DMS114 treated with DMSO at 0.1 percent for 48 hours (cell line): ENCODE measurements around the gene STX1B.
"Not testable (repeated sequence)": the region's sequence is repeated elsewhere in the genome, so short reads cannot be mapped to it uniquely, and the experiment has no call there.

Experiments
- DNase-seq: peaks from one replicate; lab custom pipeline; 2025; ENCODE audit not compliant: unreplicated experiment; lab: John Stamatoyannopoulos, UW

STX1B gene

DNA sequence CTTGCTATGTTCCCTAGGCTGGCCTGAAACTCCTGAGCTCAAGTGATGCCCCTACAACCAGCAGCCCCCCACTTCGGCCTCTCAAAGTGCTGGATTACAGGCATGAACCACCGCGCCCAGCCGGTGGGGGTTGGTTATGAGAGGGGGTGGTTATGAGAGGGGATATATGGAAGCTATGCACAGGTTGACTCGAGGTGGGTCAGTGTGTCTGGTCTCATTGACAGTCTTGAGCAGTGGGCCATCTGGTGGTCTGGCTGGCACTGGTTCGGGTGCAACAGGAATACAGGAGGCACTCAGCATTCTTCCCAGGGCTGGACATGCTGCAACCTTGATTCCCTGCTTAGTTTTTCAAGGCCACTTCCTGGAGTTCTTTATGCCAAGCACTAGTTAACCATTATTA lies 5.6 kb upstream of the STX1B start:
- DNase-seq: no peak

DNA sequence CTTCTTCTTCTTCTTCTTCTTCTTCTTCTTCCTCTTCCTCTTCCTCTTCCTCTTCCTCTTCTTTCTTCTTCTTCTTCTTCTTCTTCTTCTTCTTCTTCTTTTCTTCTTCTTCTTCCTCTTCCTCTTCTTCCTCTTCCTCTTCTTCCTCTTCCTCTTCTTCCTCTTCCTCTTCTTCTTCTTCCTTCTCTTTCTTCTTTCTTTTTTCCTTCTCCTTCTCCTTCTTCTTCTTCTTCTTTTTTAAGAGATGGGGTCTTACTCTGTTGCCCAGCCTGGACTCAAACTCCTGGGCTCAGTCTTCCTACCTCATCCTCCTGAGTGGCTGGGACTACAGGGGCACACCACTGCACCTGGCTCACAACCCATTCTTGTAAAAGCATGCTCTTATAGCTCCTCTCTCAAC lies 2.9 kb upstream of the STX1B start:
- not testable (repeated sequence) for DNase-seq

DNA sequence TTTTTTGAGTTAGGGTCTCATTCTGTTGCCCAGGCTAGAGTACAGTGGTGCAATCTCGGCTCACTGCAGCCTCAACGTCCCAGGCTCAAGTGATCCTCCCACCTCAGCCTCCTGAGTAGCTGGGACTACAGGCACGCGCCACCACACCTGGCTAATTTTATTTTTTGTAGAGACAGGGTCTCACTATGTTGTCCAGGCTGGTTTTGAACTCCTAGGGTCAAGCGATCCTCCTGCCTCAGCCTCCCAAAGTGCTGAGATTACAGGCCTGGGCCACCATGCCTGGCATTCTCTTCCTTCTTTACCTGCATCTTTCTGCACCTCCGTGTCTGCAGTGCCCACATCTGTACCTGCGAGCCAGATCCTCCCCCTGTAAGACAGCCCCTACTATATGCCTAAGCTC lies 1.4 kb upstream of the STX1B start:
- not testable (repeated sequence) for DNase-seq

DNA sequence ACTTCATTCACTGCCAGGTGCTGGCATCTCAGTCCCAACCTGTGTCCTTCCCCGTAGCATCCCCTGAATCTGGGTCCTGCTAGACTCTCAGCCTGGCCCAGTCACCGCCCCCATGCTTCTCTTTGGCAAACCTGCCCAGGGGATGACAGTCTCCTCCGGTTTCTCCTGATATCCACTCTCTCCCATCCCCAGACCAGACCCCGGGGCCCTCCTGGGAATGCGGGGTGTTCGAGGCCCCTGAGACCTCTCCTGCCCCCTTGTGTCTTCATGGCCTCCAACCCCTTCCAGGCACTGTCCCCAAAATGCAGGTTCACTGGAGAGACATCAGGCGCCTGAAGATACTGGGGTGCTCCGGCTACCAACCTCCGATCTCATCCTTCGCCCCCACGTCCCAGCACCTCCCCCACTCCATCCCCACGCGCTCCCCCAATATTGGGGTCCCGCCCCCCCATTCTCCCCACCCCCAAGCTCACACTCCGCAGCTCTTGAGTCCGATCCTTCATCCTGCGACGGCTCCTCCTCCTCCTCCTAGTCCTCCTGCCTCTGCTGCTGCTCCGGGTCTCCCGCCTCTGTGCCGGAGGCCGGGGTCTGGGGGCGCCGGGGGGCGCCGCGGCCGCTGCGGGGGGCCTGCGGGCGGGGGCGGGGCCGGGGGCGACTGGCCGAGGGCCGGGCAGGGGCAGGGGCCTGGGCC lies 399 bp downstream of the STX1B start:
- DNase-seq: no peak

DNA sequence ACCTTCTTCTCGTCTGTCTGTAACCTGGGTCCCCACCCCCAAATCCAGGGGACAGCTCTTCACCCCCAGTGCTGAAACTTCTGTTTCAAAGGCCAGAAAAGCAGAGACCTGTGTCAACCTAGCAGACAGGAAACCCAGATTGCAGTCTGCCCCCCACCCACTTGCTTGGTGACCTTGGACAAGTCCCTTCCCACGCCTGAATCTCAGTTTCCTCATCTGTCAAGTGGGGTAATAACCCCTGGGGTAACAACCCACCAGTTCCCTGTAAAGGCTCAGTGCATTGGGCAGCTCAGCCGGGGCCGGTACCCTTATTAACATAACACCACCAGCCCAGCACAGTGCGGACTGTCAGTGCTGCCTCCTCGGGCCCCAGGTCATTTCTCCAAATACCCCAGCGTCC lies 1.3 kb downstream of the STX1B start:
- no peak for DNase-seq

DNA sequence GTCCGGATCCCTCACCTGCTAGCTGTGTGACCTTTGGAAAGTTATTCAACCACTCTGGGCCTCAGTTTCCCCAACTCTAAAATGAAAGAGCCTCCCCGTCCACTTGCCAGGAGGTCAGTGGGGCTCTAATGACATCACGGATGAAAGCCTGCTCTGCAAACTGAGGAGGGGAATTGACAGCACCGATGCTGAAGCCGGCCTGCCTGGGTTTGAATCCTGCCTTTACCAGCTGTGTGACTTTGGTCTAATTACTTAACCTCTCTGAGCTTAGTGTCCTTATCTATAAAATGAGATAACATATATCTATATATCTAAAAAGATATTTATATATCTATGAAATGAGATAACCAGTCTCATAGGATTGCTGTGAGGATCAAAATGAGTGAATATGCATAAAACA lies 1.9 kb downstream of the STX1B start:
- no peak for DNase-seq

DNA sequence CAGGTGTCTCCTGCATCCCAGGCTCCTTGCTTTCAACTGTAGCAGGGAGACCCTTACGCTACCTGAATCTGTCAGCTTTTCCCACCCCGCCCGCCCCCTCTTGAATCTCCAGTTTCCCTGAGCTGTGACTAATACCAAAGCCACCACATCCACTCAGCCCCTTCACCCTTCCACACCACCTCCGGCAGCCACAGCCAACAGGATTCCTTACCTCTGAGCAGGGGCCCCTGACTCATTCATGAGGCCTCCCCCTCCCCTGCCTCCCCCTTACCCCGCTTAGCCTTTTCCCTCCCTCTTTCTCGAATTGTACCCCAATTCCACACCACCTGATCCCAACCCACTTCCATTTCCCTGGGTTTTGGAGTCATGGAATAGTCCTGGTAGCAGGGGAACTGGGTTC lies 2.3 kb downstream of the STX1B start:
- DNase-seq: no peak

DNA sequence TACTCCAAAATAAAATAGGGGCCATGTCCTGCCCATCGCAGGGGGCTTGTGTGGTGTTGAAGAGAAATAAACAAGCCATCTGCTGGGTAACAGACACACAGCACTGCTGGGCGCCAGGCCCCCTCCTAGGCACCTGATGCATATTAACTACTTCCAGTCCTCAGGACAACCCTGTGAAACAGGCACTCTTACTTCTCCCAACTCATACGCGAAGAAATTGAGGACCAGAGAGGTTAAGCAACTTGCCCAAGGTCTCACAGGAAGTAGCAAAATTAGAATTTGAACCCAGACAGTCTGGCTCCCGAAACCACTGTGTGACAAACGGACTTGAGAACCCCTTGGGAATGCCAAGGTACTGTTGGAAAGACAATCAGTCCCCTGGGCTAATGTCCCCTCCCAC lies 2.8 kb downstream of the STX1B start:
- no peak for DNase-seq

DNA sequence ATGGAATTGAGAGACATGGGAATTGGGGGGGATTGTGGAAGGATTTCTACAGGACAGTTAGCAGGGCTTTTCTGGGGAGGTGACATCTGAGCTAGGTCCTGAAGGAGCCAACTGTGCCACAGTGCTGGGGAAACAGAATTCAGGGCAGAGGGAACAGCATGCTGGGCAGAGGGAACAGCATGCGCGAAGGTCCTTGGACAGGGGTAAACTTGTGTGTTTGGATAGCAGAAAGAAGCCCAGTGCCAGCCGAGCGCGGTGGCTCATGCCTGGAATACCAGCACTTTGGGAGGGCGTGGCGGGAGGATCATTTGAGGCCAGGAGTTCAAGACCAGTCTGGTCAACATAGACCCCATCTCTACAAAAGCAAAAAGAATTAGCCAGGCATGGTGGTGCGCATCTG lies 3.8 kb downstream of the STX1B start:
- DNase-seq: no peak

DNA sequence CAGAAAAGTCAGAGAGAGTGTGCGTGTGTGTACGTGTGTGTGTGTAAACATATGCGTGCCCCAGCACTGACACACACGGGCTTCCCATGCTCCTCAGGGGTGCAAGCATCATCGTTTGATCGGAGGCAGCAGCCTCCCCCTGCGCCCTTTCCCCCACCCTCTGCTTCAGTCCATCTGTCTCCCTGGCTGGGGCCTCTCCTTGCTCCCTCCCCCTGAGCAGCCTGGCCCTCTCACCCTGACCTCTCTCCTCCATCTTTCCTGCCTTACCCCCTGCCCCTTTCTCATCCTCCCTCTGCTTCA lies 4.4 kb downstream of the STX1B start:
- no peak for DNase-seq

DNA sequence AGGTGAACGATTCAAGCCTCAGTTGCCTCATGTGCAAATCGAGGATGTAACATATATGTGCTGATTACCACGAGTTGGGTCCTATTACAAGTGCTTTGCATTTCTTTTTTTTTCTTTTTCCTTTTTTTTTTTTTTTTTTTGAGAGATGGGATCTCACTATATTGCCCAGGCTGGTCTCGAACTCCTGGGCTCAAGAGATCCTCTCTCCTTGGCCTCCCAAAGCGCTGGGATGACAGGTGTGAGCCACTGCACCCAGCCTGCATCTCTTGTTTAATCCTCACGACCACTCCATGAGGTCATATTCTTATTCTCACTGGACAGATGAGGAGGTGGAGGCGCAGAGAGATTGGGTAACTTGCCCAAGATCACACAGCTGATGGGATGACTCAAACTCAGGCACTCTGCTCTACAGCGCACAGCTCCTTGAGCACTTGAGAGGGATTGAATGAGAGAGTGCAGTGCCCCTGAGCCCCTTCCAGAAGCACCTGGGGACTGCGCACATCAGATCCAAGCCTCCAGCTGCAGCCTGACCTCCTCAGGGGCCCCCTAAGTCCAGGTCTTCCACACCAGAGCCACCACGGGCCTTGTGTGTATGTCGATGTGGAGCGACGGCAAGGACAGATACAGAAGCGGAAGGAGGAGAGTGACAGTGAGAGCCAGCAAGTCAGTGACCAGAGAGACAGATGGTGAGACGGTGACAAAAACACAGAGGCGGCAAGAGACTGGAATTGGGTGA lies 4.9 kb downstream of the STX1B start:
- no peak for DNase-seq

DNA sequence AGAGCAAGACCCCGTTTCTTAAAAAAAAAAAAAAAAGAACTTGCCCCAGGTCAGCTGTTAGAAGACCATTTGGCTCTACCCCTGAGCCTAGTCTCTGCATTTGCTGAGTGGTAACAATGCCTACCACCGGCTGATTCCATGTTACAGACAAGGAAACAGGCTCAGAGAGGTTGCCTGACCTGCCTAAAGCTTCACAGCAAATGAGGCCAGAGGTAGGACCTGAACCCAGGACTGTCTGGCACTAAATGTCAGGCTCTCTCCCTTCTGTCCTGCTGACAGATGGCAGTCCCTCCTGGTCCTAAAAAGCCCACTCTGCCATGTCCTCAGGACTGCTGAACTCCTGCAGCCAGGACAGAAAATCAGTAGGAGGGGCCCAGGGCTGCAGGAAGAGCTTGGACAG lies 5.8 kb downstream of the STX1B start:
- no peak for DNase-seq

DNA sequence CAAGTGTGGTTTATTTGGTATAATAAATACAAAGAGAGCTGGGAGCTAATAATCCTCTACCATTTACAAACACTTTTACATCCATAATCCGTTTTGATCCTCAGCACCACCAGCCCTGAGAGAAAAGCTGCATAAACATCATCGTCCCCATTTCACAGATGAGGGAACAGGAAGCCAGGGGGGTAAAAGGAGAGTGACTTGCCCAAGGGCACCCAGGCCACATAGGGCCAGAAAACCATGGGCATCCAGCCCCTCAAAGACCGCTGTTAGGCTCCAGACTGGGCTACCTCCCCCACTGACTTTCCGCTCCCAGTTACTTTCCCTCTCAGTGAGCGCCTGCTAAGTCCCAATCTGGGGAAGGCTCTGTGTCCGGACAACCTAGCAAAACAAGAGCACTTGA lies 6.7 kb downstream of the STX1B start:
- DNase-seq: no peak

DNA sequence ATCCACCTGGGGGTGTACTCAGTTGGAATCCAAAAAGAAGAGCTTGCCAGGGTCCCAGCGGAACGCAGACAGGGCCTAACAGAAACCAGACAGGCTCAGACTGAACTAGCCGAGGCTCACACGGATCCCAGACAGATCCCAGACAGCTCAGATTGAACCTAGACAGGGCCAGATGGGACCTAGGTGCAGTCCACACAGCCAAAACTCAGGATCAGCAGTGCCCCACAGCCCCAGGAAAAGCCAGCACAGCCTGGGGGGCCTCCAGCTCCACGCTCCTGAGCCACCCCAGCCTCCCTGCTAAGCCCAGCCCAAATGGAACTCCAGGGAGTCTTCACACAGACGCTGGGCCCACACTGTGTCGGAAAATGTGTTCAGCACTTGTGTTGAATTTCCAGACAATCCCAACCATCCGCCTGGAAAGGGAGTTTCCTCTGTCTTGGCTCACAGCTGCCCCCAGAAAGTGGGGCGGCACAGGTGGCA lies 7.5 kb downstream of the STX1B start:
- no peak for DNase-seq

DNA sequence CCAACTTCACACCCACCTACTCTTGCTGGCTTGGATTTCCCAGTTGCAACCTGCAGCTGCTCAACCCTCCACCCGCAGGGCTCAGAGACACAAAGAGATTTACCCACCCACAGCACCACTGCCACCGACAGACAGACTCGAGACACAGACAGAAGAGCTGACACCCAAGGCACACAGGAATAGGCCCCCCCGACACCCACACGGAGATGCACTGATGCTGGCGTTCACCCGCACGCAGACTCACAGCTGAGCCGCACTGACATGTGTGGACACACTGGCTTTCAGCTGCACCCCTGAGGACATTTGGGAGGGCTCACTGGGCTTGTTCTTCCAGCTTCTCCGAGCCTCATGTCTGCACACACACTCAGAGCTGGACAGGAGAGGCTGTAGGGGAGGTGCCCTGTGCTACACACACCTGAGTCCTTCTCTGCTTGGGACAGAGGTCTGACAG lies 8.2 kb downstream of the STX1B start:
- DNase-seq: no peak

DNA sequence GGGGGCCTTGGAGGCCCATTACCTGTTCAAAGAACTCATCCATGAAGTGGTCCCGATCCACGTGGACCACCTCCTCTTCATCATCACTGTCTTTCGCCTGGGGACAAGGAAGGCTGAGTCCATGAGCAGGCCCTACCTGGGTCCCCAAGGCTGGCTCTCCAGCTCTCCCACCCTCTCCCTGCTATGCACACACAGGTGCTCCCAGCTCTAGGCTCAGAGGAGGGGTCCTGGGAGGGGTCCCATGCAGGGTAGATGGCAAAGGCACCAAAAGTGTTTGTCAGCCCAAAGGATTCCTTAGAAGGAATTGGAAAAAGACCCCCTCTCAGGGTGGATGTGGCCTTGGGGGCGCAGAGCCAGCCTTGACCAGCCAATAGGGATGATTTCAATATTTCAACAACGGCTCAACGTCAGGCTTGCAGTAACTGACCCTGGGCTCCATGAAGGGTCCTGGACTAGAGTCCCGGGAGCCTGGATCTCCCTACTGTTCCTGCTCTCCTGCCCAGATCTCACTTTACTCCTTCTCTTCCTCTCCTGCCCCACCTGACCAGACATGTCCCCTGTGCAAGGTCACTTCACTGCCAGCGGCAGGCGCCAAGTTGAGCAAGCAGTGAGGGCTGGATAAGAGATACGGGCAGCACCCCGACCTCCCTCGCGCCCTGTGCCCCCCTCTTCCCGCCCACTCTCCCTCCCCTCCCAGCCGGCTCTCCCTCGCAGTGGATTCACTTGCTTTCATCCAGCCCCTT lies 8.8 kb downstream of the STX1B start:
- no peak for DNase-seq

DNA sequence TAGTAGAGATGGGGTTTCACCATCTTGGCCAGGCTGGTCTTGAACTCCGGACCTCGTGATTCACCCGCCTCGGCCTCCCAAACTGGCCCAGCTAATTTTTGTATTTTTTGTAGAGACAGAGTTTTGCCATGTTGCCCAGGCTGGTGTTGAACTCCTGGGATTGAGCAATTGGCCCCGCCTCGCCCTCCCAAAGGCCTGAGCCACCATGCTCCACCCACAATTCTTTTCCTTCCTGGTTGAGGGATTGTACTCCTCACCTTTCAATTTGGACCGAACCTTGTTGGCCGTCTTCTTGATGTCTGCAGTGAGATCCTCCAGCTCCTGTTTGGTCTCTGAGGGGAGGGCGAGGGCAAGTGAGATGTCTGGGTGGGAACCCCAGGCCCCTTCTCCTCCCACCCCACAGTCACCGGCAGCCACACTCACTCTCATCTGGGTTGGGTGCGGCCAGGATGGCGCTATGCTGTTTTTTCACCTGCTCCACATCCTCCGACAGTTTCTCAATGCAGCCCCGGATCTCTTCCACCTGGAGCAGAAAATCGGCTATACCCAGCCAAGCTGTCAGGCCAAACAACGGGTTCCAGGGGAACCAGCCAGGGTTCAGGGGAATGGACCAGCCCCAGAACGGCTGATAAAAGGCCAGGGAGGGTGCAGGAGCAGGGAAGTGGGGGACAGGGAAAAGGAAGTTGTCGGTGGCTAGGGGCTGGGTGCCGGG lies 9.6 kb downstream of the STX1B start:
- DNase-seq: no peak

DNA sequence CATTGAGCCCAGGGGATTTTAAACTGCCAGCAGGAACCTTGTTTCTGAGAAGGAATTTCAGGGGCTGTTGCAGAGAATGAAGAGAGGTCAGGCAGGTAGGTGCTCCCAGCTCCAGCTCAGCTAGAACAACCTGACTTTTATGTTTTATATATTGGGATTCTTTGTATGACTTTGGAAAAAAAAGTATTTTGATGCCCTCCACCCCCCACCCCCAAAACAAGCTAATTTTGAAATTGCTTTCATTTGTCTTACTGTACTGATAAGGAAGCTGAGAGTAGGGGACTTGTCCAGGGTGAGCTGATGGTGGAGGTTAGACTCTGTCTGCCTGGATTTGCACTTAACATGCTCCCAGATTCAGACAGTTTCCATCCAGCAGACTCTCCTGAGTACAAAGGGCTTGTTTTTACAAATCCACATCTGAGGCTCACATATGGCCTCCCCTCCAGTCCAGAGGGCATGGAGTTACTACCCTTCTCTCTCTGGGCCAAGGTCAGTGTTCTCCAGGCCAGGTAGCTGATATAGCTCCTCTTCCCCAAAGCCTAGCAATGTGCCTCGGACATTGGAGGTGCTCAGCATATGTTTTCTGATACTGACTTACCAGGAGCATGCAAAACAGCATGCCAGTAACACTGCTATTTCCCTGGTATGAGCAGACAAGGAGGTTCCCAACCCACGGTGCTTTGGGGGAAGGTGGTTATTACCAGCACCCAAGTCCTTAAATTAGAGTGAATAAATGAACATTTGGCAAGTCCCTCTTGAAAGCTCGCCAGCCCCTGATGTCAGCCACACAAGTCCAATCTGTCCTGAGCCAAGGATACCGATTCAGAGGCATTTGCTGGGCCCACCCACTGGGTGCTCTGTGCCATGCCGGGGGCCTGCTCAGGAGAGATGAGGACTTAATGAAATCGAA lies 11.3 kb downstream of the STX1B start:
- no peak for DNase-seq

DNA sequence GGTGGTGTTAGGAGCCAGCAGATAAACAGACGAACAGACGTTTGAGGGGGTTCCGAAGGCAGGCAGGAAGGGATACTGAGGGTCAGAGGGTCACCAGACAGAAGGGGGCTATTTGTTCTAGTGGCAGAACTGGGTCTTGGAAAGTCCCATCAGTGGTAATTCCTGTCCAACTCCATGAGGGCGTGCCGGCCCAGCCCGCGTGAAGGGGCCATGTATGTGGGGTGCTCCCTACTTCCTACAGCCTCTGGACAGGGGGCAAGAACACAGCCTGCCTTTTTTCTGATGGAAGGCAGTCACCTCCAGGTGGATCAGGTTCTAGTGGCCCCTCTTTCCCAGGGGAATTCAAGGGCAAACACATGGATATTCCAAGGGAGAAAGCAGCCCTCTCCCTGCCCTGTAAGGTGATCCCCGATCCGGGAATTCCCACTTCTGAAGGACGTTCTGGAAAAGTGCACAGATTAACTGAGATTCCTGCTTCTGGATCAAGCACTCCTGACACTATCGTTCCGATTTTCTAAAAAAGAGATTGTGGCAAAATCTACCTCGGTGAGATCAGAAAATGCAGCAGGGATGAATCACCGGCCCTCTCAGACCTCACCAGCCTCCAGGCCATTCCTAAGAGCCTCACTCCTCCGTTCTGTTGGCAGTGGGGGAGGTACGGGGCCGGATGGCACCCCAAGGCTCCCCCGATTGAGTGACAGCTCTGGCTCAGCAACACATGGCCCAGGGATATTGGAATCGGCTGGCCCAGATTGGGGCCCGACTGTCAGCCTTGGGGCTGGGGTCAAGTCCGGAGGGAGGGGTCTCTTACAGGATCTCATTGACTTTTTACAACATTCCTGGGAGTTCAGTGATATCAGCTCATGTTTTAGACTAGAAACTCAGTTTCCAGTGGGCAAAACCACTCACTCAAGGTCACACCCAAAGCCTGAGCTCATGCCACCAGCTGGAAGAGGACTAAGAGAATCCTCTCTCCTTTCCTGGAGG lies 12.4 kb downstream of the STX1B start:
- DNase-seq: no peak
